Measurements from ENCODE around the gene HORMAD2. TPM values are rescaled to one million over a fixed set of nuclear protein-coding genes. Genes with fewer than 3 reads are reported as not detected.
"Not testable (repeated sequence)": the region's sequence is repeated elsewhere in the genome, so short reads cannot be mapped to it uniquely, and the experiment has no call there.

Gene HORMAD2
- total RNA-seq, 1 donor, result not detected

DNA sequence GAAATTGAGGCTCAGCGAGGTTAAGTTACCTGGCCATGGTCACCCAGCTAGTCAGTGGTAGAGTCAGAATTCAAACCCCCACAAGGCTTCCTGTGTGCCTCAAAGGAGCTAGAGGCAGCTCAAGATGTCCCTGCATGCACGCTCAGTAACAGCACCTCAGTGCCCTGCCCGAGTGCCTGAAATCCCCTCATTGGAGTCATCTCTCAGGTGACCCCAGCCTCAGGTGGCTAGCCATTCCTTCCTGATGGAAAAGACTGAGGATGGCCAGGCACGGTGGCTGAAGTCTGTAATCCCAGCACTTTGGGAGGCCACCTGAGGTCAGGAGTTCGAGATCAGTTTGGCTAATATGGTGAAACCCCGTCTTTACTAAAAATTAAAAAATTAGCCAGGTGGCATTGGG is 129.4 kb downstream of the HORMAD2 start:
- no peak for DNase-seq (ENCODE audit: low read depth)
- H3K4me3 ChIP-seq (ENCODE audit: low read depth, low read length), result no peak overlapping the region
- TF ChIP-seq CTCF (IDR thresholded peaks at IDR 0.05; ENCODE audit: insufficient read depth, low read length), result no peak

DNA sequence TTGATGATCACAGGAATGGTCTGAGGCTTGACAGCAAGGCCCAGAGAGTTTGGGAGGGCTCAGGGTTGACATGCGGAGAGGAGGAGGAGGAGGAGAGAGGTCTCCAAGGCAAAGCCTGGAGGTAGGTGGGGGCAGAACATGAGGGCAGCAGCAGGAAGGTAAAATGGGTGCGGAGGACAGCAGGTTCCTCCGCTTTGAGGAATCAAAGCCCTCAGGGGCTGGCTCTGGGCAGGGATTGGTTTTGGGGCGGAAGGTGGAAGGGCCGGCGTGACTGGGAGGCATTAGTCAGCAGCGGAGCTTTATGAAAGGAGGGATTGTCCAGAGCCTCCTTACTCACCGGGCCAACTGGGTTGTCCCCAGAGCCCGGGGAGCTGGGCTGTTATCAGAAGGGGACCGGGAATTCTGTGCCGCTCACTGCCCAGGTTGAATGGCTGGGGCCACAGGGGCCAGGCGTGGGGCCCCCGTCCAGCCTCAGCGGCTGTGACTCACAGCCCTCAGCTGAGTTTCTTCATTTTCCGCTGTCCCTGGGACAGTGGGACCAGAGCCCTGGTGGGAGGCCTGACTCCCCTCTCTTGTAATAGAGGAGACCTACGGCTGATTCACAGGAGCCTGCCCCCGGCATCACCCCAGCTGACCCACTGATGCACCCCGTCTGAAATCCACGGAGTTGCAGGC is 130.1 kb downstream of the HORMAD2 start:
- H3K4me3 ChIP-seq (ENCODE audit: low read depth, low read length), result no peak overlapping the region
- TF ChIP-seq CTCF (IDR thresholded peaks at IDR 0.05; ENCODE audit: insufficient read depth, low read length), result no peak
- peak; percentile 45 for DNase-seq (ENCODE audit: low read depth)

- TF ChIP-seq CTCF (IDR thresholded peaks at IDR 0.05; ENCODE audit: insufficient read depth, low read length), result no peak
- no peak for DNase-seq (ENCODE audit: low read depth)
- no peak overlapping the region for H3K4me3 ChIP-seq (ENCODE audit: low read depth, low read length)
These were observed 131.0 kb downstream of the HORMAD2 start for GRCh38 chr22:30211124-30211820.

GRCh38 chr22:30212363-30212995 is 132.2 kb downstream of the HORMAD2 start:
- DNase-seq (ENCODE audit: low read depth), result peak; percentile 91
- no peak overlapping the region for H3K4me3 ChIP-seq (ENCODE audit: low read depth, low read length)
- TF ChIP-seq CTCF (IDR thresholded peaks at IDR 0.05; ENCODE audit: insufficient read depth, low read length), result no peak

DNA sequence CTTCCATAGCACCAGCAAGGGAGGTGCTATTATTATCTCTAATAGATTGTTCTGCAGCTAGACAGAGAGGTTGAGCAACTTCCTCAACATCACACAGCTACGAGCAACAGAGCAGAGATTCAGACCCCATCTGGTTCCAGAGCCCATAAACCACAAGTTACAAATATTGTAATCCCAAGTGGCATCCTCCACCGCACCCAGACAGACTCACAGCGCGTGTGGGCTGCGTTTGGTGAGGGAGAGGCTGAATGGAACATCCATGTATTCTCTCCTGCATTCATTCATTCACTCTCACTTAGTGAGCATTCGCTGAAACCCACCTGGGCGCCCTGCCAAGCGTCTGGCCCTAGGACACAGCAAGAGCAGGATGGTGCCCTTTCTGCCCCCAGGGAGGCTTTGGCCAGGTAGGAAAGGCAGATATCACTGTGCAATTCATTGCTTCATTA is 132.8 kb downstream of the HORMAD2 start:
- DNase-seq (ENCODE audit: low read depth), result peak; percentile 86
- H3K4me3 ChIP-seq (ENCODE audit: low read depth, low read length), result no peak overlapping the region
- TF ChIP-seq CTCF (IDR thresholded peaks at IDR 0.05; ENCODE audit: insufficient read depth, low read length), result no peak

GRCh38 chr22:30214703-30215407 is 134.6 kb downstream of the HORMAD2 start:
- no peak for DNase-seq (ENCODE audit: low read depth)
- no peak for TF ChIP-seq CTCF (IDR thresholded peaks at IDR 0.05; ENCODE audit: insufficient read depth, low read length)
- no peak overlapping the region for H3K4me3 ChIP-seq (ENCODE audit: low read depth, low read length)

DNA sequence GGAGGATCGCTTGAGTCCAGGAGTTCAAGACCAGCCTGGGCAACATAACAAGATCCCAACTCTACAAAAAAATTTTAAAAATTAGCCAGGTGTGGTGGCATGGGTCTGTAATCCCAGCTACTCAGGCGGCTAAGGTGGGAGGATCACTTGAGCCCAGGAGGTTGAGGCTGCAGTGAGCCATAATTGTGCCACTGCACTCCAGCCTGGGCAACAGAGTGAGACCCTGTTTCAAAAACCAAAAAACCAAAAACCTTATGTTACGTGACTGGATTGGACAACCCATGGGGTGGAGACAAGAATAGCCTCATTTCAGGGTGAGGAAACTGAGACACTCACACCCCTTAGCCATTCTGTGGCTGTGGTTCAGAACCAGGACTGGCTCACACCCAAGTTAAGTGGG is 136.0 kb downstream of the HORMAD2 start:
- not testable (repeated sequence) for H3K4me3 ChIP-seq (ENCODE audit: low read depth, low read length); DNase-seq (ENCODE audit: low read depth)
